Fibroblast of gingiva (primary cell): Measurements from ENCODE around the gene SLX9.
A peak's percentile ranks its signal among the peaks of the same experiment; 100 is the strongest.

Source experiments
- DNase-seq: peaks from one replicate; pipeline ENCODE4 v3.0.0-alpha.2; 2011; ENCODE audit warnings: low read depth

Gene SLX9

DNA sequence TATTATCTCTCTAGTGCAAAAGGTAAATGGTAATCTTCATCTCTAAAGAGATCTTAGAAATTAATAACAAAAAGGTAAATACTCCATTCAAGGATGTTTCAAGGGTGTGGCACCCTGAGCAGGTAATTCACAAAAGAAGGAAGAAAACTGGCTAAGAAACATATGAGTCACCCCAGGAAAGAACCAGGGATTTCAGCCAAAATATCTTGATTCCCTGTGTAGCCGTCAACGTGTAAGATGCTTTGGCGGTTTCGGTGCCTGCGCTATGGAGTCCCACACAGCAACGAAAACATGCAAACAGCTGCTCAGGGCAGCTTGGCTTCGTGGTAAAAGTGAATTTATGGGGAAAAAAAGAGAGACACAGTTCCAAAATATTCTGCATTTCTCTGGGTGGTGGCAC lies 22.9 kb upstream of the SLX9 start:
- DNase-seq, result no peak

DNA sequence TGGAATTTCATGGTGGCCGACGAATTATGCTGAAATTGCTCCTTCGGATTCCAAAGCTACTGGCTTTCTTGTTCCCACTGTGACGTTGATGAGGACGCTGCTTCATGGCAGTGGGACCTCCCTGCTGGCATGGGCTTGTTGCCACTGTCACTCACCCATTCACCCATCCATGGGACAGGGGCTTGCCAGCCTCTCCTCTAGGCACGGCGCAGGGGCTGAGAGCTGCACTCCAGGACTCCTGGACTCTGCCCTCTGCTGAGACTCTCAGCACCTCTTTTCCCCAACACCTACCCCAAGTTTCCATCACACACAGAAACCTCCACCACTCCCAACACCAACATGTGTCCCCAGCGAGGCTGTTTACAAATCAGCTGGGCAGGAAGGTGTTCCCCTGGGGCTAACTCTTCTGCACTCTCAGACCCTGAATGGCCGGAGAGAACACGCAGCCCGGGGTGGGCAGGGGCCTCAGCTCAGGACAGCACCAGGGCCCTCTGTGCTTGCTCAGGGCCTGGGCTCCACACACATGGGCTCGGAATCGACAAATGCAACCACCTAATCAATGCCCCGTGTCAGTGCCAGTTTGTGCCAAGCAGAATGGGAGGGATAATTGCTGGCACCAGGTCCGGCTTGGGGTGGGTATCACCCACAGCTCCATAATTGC lies 22.3 kb upstream of the SLX9 start:
- no peak for DNase-seq

DNA sequence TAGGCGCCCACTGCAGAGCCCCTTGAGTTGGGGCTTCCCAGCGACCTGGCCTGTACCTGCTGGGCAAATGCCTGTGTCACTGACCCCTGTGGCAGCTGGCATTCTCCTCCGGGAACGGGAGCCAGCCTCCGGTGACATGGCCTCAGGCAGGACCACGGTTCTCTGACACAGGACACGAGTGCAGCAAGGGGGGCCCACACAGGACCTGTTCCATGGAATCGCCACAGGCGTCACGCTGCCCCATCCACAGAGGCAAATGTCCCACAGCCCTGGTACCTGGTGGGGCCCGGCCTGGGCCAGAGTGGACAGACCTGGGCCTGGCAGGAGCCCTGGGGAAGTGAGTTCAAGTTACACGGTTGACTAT lies 21.7 kb upstream of the SLX9 start:
- no peak for DNase-seq

DNA sequence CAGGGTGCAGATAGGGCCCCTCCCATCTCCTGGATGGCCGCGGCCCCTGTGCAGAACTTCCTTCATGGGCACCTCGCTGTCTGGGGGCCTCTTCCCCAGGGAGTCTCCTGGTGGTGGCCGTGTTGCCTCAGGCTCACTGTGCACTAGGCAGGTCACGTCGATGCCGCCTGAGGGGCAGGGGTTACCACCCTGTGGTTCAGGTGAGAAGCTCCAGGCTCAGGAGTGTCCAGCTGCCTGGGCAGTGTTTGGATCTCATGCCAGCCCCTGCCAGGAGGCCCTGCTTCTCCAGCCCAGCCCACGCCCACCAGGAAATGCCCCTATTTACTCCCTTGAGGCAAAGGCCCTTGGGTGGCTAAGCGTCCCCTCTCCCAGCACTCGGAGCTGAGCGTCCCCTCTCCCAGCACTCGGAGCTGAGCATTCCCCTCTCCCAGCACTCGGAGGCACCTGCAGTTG lies 21.2 kb upstream of the SLX9 start:
- DNase-seq, result no peak

DNA sequence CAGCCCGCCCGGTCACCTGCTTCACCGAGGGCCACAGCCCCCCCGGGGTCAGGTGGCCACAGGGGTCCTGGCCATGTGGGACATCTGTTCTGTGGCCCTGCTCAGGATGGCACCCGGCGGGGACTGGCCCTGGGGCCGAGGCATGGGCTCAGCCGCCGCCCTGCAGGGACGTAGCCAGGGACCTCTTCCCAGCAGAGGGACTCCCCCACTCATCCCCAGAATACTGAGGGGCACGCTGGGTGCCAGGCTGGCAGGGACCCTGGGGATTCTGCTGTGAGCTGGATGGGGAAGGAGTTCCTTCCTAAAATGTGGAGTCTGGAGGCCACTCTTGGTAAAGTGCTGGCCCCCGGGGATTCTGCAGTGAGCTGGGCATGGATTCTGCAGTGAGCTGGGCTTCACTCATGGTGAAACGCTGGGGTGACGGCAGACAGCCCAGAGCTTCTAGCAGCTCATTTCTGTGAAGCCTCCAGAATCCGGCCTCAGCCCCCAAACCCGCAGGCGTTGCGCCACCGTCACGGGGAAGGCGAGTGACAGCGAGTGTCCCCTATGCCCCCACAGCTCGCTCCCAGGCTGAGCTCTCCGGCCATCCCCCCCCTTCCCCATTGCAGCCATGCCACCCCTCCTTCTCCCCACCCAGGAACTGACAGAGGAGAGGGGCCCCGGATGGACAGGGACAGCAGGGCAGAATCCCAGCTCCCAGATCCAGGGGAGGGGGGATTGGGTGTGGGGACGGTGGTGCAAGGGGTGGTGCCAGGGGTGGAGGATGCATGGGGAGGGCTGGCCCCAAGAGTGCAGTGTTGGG lies 20.5 kb upstream of the SLX9 start:
- no peak for DNase-seq

DNA sequence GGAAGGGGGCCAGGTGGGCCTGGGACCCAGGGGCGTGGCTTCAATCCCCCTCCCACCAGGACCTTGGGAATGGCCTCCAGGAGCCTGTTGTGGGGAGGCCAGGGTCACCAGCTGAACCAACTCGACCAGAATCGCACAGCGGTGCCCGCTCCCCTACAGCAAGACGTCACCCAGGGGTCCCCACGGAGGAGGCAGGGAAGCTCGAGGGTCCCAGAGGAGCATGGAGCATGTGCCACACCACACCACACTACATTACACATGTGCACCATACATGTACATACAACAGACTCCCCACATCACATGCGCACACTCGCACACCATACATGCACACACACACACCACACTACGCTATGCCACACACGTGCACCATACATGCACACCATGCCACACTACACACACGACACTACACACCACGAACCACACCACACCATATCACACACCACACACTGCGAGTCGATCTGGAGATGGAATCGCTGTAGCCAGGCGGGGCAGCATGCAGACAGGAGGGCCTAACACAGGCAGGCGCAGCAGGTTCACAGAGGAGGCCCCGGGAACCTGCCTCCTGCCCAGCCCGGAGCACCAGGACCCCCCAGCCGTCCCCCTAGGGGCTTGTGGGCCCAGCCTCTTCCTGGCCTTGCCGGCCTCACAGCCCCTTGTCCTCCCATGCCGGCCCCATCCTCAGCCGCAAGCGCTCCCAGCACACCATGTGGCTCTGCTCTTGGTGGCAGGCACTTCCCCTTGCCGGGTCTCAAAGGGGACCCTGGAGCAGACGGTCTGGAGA lies 19.7 kb upstream of the SLX9 start:
- no peak for DNase-seq

DNA sequence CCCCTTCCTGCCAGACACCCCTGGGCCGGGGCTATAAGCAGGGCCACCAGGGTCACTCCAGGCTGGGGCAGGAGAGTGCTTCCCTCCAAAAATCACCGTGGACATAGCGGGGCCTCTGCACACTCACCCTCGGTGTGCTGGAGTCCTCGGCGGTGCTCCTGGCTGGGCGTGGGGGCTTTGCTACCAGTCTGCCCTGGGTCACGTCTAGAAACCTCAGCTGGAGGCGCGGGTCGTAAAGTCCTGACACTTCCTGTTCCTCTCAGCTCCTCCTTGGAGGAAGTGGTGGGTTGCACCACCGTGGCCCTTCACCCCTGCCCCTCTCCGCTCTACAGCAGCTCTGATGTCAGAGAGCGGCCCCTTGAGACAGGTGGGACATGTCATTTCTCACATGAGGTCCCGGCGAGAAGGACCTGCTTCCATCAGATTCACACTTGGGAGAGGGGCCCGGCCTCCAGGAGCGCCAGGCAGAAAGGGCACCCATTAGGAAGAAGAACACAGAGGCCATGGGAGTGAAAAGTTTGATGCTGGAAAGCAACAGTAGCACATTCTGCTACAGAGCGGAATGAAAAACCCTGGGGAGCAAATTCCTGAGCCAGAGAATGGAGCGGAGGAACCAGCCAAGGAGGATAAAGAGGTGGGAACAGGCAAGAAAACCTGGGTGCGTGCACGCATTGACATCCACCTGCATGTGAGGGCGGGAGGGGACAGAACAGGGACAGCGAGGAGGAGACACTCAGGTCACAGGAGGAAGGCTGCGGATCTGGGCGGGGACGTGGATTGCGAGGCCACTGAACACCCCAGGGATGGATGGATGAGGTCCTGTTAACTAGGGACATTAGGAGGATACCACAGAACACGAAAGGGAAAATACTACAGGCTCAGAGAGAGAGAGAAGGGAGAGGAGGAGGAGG lies 18.9 kb upstream of the SLX9 start, which contains the start of gene ITGB2:
TSS of gene ITGB2 (minus strand) at position 206 of the 911 bp plus-strand sequence. CDS start 10,117 bp downstream, outside the sequence.
- DNase-seq, result no peak

DNA sequence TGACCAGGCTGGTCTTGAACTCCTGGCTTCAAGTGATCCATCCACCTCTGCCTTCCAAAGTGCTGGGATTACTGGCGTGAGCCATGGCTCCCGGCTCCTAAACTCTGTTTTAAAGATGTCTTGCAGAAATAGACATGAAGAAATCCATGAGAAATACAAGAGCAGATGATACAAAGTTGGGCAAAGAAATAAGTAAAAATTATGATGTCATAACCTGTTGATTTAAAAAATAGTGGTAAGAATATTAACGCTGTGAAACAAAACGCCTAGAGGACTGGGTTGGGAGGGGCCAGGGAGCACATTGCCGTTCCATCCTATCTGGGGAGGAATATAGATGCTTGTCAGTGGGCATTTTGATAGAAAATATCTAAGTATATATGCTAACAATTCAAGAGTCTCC lies 17.9 kb upstream of the SLX9 start:
- DNase-seq, result no peak

DNA sequence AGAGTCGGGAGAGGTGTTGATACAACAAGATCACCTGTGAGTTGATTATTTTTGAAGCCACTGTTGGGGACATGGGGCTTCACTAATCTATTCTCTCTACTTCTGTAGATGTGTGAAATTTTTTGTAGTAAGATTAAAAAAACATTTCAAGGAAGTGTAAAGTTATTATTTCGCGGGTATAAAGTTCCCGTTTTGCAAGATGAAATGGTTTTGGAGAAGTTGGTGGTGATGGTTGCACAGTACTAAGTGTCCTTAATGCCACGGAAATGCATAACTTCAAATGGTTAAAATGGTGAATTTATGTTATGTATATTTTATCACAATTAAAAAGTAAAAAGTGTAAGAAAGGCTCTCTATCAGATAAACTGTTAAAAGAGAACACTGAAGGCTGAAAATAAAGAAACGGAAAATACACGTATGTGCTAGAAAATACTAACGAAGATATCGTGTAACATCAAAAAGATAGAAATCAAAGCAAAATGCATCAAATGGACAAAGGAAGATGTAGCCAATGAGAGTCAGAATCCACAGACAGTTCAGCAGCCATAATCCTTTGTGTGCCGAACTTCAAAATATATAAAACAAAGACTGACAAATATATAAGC lies 16.2 kb upstream of the SLX9 start:
- no peak for DNase-seq

DNA sequence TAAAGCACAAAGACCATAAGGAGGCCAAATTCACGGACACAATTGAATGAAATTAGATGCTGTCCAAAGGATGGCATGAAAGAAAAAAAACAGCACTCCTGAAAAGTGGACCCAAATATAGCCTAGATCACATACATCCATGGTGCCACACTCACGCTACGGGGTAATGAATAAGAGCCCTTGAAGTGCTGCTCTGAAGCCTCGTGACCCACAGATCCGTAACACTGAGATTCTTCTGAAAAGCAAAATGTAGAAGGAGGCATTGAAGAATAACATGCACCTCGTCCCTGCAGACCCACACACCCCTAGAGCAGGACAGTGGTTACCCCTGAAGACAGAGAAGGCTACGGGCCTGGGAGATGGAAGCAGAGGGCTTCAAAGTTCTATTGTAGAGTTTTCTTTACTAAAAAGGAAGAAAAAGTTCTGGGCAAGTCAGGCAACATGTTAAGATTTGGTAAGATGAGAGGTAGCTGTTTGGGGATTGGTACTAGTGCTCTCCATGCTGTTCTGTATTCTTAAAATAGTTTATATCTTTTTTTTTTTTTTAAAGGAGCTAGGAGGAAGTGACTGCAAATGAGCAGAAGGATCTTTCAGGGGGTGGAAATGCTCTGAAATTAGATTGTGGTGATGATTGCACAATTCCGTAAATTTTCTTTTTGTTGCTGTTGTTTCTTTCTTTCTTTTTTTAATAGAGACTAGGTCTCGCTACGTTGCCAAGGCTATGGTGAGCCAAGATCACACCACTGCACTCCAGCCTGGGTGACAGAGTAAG lies 15.0 kb upstream of the SLX9 start:
- DNase-seq, result peak; percentile 65

DNA sequence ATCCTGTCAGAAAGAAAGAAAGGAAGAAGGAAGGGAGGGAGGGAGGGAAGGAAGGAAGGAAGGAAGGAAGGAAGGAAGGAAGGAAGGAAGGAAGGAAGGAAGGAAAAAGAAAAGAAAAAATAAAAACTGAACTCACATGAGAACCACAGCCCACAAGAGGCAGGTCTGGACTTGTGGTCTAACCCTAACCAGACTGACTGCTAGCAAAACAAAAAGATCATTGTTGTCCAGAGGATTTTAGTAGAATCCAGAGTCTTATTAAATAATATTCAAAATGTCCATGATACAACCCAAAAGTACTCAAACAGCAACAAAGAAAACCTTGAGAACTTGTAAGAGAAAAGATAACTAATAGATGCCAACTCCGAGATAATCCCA lies 14.5 kb upstream of the SLX9 start:
- DNase-seq, result no peak

DNA sequence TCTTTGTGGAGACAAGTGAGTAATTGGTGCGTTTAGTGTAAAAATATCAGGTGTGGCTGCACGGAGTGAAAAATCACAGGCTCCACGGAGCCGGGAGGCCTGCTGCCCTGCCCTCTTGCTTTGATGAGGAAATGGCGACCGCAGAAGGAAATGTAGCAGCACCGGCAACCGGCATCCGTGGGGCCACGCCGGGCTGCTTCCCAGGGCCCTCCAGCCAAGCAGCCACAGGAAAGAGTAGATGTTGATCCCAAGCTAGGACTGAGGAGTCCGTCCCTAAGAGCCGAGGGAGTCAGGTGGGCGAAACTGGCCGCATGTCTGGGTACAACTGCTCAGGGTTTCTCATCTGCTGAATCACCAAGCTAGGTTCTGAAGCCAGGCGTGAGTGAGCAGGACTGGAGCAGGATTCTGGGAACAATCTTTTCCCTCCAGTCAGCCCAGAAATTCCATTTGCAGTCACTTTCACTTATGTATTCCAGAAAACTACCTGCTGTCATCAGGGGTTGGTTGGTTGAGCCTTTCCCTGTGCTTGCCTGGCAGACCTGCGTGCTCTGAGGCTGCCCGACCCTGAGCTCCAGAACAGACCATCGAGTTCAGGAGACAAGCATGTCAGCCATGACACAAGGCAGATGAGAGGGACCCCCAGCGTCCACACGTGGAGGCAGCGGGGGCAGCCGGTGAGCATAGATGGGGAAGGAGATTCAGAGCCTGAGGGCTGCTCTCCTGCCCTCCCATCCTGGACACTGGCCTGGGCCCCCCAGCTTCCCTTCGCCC lies 13.3 kb upstream of the SLX9 start:
- DNase-seq, result no peak

DNA sequence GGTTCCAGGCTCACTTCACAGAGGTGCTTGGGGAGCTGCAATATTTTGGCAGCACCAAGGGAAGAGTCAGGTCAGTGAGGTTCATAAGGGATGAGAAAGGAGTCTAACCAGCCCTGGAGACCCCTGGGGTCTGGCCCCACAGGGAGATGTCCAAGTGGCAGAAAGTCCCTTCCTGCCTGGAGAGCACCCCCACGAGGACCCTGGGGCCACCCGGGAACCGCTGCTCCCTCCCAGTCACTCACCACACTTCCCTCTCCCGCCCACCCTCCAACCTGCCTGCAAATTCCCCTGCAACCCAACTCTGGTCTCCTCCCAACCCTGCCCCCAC lies 12.6 kb upstream of the SLX9 start:
- no peak for DNase-seq

DNA sequence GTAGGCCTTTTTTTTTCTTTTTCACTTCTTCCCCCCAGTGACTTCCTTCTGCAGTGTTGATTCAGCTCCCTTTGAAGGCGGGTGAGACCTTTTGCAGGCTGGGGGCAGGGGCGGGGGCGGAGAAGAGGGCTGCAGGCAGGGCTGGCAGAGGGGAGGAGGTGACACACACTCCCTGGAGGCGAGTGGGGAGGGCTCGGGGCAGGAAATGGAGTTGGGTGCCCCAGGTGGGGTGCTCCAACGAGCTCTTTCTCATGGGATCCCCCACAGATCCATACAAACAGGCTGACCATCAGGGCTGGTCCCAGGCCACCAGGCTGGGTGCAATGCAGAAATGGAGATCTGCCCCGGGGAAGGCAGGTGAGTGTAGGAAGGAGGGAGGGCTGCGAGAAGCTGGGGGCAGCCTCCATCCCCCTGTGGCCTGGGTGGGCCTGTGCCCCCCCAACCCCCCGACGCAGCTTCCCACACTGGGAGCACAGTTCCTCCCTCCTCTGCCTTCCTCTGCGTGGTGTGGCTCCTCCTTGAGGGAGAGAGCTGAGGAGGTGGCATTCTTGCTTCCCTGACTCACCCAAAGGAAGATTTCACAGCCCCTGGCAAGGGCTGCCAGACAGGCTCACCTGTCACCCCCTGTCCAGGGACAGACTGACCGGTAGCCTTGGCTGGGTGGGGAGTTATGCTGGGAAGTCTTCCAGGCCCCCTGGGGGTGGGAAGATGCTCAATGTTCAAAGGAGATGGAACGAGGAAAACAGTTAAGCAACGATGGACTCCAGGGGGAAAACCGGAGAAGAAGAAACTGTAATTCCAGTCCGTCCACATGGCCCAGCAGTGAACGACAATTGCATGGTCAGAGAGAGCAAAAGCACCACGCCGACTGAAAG lies 12.0 kb upstream of the SLX9 start:
- DNase-seq, result peak; percentile 46

DNA sequence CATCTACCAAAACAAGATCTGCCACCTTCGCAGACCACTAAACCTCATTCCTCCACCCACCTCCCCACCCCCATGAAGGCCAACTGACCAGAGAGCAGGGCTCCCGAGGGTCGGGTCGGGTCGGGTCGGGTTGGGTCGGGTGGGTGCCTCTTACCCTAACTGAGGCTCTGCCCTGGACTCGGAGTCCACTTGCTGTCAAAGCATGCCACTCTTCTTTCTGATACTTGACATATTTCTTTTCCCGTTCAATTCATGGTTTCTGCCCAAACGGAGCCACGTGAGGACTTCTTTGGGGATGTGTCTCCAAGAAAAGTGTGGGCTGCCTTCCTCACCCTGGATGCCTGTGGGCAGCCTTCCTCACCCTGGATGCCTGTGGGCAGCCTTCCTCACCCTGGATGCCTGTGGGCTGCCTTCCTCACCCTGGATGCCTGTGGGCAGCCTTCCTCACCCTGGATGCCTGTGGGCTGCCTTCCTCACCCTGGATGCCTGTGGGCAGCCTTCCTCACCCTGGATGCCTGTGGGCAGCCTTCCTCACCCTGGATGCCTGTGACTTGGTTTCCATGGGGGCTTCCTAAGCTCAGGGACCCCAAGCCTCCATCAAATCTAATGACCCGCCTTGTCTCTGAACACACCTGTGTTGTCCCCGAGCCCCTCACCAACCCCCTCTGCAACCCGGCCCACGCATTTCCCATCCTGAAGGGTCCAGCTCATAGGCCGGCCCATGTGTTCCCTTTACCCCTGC lies 11.2 kb upstream of the SLX9 start:
- peak; percentile 62 for DNase-seq

DNA sequence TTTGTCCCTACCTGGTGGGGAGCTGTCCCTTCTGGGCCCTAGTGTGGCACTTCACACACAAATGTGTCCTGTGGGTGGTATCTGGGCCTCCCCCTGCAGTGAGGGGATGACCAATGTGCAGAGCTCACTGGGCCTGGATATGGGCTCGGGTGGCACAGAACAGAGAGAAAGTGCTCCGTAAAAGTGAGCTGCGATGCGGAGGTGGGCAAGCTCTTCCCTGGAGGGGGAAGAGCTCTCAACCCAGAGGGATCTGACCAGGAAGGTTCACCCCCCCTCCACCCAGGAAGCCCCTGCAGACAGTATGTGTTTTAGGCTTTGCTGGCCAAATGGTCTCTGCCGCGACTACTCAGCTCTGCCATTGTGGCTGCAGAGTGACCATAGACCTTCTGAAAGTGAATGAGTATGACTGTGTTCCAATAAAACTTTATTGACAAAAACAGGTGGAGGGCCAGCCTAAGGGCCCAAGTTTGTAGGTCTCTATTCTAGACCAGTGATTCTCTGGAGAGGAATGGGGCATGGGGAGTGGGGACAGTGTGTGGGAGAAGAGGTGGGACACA lies 10.5 kb upstream of the SLX9 start:
- no peak for DNase-seq

DNA sequence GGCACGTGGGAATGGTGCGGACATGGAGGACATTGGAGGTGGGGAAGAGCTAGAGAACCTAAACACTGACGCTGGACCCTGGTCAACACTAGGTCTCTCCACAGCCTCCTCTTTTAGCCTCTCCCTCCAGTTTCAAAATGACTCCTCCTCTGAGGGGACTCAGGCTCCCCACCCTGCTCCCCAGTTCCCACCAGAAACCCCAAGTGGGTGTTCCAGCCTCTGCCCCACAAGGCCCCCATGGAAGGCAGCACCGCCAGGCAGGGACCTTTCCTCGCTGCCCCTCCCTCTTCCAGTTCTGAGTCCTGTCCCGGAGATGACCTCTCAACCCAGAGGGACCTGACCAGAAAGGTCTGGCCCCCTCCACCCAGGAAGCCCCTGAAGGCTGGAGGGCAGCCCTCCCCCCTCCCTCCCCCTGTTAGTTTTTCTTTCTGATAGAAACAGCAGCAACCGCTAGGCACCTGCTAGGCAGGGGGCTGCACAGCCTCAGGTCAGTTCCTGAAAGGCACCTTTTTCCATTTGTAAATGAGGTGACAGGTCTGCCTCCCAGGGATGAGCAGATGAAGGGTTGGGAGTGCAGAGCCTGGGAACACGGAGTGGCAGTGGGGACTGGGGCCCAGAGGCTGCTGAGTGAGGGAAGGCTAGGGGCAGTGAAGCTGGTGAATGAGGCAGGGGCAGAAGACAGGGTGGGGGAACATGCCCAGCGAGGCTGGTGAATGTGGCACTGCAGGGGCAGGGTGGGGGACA lies 9.9 kb upstream of the SLX9 start:
- DNase-seq, result no peak
